RWPE1 (cell line): ENCODE results near the gene EIF1AY.

Experiments
- CTCF ChIA-PET: fragments of 350-600 bp; sonication (Branson Sonifier 250); formaldehyde crosslinking; extraction: SDS; loops from one replicate; lab custom pipeline; 2021; lab: Yijun Ruan, JAX
- POLR2A ChIA-PET: fragments of 400-600 bp; formaldehyde crosslinking; extraction: SDS; loops from one replicate; lab custom pipeline; 2020; ENCODE audit warnings: antibody characterized with exemption; ENCODE audit not compliant: low non-redundant PET; lab: Yijun Ruan, JAX
- DNase-seq: peaks from one replicate; pipeline ENCODE4 v3.0.0; 2012; ENCODE audit warnings: low spot score
- H3K27ac ChIP-seq: fragments of 450-650 bp; 2 replicates; pipeline ENCODE4 v1.5.1; 2017
- TF ChIP-seq, protein P1 (sequence below): fragments of 450-650 bp; conservative IDR thresholded peaks from 2 replicates; pipeline ENCODE4 v1.5.1; 2017; ENCODE audit warnings: low read depth, mild to moderate bottlenecking

EIF1AY gene

DNA sequence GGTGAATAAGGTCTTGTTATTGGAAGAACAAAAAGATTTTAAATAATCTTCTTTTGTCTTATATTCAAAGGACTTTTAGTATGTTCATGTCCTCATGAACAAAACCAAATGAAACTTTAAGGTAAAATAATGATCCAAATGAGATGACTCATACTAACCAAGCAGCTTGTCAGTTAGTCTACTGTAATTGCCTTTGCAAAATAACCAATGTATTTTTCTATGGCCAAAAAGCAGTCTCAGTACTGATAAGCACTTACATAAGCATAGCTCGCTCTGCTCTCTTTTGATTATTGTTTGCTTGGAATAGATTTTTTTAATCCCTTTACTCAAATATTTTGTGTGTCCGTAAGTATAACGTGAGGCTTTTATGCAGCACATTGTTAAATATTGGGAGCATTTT lies 4.3 kb upstream of the EIF1AY start:
- no peak overlapping the region for H3K27ac ChIP-seq
- CTCF ChIA-PET, result no interaction called here
- no peak for DNase-seq
- POLR2A ChIA-PET, result no interaction called here
- TF ChIP-seq, protein P1, sequence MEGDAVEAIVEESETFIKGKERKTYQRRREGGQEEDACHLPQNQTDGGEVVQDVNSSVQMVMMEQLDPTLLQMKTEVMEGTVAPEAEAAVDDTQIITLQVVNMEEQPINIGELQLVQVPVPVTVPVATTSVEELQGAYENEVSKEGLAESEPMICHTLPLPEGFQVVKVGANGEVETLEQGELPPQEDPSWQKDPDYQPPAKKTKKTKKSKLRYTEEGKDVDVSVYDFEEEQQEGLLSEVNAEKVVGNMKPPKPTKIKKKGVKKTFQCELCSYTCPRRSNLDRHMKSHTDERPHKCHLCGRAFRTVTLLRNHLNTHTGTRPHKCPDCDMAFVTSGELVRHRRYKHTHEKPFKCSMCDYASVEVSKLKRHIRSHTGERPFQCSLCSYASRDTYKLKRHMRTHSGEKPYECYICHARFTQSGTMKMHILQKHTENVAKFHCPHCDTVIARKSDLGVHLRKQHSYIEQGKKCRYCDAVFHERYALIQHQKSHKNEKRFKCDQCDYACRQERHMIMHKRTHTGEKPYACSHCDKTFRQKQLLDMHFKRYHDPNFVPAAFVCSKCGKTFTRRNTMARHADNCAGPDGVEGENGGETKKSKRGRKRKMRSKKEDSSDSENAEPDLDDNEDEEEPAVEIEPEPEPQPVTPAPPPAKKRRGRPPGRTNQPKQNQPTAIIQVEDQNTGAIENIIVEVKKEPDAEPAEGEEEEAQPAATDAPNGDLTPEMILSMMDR, result no peak

DNA sequence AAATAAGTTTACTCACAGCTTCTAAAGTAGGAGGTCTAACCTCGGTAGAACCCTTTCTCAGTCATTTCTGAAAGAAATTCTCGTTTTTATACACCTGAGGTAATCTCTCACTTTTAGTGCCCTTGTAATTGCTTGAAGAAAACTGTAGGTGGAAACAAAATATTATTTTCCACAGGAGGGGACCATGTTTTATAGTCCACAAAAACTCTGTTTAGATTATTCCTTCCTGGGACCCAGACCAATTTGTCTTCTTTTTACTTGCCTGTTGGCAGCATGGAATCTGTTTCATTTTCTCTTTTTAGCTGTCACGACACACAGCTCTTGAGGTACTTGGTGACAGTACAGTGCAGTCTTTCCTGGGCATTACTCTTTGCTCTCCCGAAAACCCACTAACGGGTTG lies 930 bp downstream of the EIF1AY start:
- H3K27ac ChIP-seq, result no peak overlapping the region
- POLR2A ChIA-PET, result no interaction called here
- CTCF ChIA-PET, result no interaction called here
- TF ChIP-seq, protein P1, result no peak
- DNase-seq, result no peak

DNA sequence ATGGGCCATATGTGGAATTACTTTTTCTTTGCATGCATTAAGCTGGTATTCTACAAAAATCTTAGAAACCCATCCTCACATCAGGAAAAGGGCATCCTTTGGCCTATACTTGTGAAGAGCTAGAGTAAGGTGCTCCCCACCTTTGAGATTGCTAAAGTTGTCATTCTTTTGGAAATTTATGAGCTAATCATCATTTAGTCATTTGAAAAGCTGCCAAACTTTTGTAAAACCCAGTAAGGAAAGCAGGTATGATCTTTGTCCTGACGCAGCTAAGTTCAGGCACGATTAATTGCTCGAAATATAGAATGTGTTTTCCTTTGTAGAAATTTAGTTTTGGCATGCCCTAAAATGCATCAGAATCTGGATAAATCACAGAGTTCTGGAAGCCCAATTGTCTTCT lies 2.6 kb downstream of the EIF1AY start:
- ChIA-PET POLR2A (no interaction called here), CTCF (no interaction called here)
- no peak for DNase-seq
- TF ChIP-seq, protein P1, result no peak
- H3K27ac ChIP-seq, result no peak overlapping the region

DNA sequence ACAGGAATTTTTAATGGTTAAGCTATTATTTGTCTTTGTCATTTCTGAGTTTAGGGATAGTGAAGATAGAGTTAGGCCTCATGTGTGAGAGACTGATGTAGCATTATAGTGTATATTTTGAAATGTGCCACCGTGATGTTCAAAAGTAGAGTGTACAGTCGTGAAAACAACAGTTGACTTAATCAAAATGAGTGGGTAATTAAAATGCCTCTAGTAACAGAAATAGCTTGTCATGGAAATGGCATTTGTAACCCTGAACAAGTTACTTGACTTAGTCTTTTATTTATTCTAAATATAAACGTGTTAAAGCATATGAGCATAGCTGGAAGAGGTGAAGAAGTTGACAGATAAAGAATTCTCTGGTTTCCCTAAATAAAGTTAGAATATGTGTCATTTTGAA lies 6.1 kb downstream of the EIF1AY start:
- TF ChIP-seq, protein P1, result no peak
- CTCF ChIA-PET, result no interaction called here
- H3K27ac ChIP-seq, result no peak overlapping the region
- POLR2A ChIA-PET, result no interaction called here
- no peak for DNase-seq

DNA sequence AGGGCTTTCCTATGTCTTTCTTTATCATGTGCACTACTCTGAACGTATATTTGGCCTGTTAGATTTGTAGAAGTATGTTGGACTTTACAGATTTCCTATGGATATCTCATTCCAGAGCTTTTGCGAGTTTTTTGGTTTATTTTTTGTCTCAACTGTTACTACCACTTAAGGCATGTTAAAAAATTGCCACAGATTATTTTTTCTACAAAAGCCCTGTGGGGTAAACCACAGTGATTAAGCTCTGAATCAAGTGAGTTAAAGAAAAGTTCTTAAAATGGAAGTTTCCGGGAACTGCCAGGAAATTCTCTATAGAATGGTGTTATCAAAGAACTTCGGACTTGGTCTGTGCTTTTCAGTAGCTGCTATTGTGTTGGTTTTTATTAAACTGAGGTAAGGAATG lies 10.6 kb downstream of the EIF1AY start:
- CTCF ChIA-PET, result no interaction called here
- POLR2A ChIA-PET, result no interaction called here
- no peak for DNase-seq
- TF ChIP-seq, protein P1, result no peak
- no peak overlapping the region for H3K27ac ChIP-seq
